ENCODE measurements around the gene GPR158. TPM values are rescaled to one million over a fixed set of nuclear protein-coding genes. Genes with fewer than 3 reads are reported as not detected.

Gene GPR158, protein sequence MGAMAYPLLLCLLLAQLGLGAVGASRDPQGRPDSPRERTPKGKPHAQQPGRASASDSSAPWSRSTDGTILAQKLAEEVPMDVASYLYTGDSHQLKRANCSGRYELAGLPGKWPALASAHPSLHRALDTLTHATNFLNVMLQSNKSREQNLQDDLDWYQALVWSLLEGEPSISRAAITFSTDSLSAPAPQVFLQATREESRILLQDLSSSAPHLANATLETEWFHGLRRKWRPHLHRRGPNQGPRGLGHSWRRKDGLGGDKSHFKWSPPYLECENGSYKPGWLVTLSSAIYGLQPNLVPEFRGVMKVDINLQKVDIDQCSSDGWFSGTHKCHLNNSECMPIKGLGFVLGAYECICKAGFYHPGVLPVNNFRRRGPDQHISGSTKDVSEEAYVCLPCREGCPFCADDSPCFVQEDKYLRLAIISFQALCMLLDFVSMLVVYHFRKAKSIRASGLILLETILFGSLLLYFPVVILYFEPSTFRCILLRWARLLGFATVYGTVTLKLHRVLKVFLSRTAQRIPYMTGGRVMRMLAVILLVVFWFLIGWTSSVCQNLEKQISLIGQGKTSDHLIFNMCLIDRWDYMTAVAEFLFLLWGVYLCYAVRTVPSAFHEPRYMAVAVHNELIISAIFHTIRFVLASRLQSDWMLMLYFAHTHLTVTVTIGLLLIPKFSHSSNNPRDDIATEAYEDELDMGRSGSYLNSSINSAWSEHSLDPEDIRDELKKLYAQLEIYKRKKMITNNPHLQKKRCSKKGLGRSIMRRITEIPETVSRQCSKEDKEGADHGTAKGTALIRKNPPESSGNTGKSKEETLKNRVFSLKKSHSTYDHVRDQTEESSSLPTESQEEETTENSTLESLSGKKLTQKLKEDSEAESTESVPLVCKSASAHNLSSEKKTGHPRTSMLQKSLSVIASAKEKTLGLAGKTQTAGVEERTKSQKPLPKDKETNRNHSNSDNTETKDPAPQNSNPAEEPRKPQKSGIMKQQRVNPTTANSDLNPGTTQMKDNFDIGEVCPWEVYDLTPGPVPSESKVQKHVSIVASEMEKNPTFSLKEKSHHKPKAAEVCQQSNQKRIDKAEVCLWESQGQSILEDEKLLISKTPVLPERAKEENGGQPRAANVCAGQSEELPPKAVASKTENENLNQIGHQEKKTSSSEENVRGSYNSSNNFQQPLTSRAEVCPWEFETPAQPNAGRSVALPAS (N-terminal part only)
- polyA plus RNA-seq (2012; ENCODE audit: insufficient read depth, insufficient read length, low read depth) = 3.9 TPM

DNA sequence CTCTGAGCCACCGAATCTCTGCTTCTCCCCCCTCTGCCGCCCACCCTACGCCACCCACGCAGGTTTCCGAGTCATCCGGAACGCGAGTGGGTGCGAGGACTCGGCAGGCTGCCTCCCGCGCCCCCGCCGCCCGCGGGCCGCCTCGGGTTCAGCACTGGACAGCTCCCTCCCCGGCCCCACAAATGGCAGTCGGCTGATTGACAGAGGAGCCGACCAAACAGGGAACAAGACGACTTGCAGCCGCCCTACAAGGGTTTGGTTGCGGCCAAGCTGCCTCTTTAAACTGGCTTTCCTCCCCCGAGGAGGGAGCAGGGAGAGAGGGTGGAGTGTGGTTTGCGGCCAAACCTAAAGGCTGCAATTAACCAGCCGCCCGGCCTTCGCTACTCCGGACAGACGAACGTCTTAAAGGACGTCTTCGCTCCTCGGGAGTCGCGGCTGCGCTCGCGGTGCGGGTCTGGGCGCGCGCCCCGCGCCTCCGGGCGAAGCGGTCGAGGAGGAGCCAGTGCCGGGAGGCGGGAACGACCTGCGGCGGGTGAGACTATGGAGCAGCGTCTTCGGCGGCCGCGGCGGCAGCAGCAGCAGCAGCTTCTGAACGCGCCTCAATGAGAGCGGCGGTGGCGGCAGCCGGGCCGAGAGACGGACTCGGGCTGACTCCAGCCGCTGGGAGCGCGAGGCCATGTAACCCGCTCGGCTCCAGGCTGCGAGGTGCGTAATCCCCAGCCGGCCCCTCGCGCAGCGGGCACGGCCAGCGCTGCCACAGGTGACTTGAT is at the start of gene GPR158:
TSS of gene GPR158 (plus strand) at position 541 of the 770 bp plus-strand sequence. CDS start 420 bp downstream, outside the sequence.
- H3K4me3 ChIP-seq (ENCODE audit: low read depth, low read length) = peak within 1 kb of the TSS; percentile 71

DNA sequence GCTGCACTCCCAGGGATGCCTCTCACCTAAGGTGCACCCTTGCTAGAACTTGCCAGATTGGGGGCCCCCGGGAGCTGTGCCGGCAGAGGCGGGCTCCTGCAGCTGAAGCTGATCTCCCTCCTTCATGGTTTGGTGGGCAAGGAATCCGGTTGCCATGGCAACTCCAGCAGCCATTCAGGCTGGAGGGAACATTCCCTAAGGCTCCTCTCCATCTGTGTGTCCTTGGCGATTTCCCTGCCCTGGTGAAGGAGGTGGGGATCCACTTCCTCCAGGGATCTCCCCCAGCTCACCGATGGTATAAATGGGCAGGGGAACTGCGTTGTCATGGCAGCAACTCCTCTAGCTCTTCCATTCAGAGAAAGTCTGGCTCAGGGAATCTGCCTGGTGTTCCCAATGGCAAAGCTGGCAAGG is 49.6 kb upstream of the GPR158 start:
- peak; percentile 41 for DNase-seq
- no peaks in the 10 kb centered on the region for H3K27me3 ChIP-seq
- no peak overlapping the region for H3K4me3 ChIP-seq (ENCODE audit: low read depth, low read length)
- no peaks in the 10 kb centered on the region for H3K36me3 ChIP-seq
- TF ChIP-seq, protein P1, sequence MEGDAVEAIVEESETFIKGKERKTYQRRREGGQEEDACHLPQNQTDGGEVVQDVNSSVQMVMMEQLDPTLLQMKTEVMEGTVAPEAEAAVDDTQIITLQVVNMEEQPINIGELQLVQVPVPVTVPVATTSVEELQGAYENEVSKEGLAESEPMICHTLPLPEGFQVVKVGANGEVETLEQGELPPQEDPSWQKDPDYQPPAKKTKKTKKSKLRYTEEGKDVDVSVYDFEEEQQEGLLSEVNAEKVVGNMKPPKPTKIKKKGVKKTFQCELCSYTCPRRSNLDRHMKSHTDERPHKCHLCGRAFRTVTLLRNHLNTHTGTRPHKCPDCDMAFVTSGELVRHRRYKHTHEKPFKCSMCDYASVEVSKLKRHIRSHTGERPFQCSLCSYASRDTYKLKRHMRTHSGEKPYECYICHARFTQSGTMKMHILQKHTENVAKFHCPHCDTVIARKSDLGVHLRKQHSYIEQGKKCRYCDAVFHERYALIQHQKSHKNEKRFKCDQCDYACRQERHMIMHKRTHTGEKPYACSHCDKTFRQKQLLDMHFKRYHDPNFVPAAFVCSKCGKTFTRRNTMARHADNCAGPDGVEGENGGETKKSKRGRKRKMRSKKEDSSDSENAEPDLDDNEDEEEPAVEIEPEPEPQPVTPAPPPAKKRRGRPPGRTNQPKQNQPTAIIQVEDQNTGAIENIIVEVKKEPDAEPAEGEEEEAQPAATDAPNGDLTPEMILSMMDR (IDR thresholded peaks at IDR 0.05; ENCODE audit: low read depth, low read length) = no peak
- no peaks in the 10 kb centered on the region for H3K4me1 ChIP-seq
- no peaks in the 10 kb centered on the region for H3K9me3 ChIP-seq

More for the DNA sequence above, at the start of gene GPR158:
- no peaks in the 10 kb centered on the region for H3K36me3 ChIP-seq
- no peaks in the 10 kb centered on the region for H3K9me3 ChIP-seq
- H3K27me3 ChIP-seq = peaks cover 43% of the 10 kb centered on the region
- no peaks in the 10 kb centered on the region; the same call in 1 of the 2 replicates for H3K4me1 ChIP-seq
- TF ChIP-seq, protein P1 (IDR thresholded peaks at IDR 0.05; ENCODE audit: low read depth, low read length) = no peak
- peak; percentile 81 for DNase-seq

DNA sequence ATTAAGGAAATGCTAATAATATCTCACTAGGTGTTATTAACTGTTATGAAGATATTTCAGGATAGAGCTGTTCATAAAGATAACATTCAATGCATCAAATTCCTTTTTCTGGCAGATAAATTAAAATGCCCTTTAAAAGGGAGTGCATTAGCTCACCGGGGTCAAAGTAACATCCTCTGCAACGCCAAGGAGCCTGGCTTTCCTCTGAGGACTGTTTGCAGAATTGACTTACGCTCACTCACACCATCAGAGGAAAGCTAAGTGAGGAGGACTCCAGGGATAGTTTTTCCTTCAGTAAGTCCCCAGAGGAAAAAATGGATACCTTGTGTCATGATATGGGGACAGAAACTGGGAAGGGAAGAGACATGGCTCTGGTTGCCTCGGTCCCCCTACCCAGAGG is 45.2 kb upstream of the GPR158 start:
- Histone ChIP-seq H3K4me3 (ENCODE audit: low read depth, low read length) (no peak overlapping the region), H3K36me3 (no peaks in the 10 kb centered on the region), H3K4me1 (no peaks in the 10 kb centered on the region), H3K27me3 (no peaks in the 10 kb centered on the region), H3K9me3 (no peaks in the 10 kb centered on the region)
- TF ChIP-seq, protein P1 (IDR thresholded peaks at IDR 0.05; ENCODE audit: low read depth, low read length) = no peak
- DNase-seq = no peak

DNA sequence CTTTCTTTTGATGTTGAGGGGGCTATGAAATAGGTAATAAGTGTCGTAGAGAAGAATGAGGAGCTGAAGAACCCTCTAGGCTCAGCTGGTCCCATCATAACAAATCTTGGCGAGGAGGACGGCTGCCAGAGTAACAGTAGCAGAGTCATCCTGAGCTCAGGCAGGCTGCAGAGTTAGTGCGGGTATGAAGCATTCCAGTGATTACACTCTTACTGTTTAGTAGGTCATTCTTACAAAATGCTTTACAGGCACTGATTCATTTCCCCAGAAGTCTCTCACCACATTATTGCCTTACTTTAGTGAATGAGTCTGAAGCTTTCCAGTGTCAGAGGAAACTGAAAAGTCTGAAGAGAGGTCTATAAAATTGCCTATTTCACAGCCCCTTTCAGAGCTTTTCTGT is 43.9 kb upstream of the GPR158 start:
- Histone ChIP-seq H3K36me3 (no peaks in the 10 kb centered on the region), H3K4me1 (no peaks in the 10 kb centered on the region), H3K4me3 (ENCODE audit: low read depth, low read length) (no peak overlapping the region), H3K27me3 (no peaks in the 10 kb centered on the region), H3K9me3 (no peaks in the 10 kb centered on the region)
- TF ChIP-seq, protein P1 (IDR thresholded peaks at IDR 0.05; ENCODE audit: low read depth, low read length) = no peak
- DNase-seq = no peak

DNA sequence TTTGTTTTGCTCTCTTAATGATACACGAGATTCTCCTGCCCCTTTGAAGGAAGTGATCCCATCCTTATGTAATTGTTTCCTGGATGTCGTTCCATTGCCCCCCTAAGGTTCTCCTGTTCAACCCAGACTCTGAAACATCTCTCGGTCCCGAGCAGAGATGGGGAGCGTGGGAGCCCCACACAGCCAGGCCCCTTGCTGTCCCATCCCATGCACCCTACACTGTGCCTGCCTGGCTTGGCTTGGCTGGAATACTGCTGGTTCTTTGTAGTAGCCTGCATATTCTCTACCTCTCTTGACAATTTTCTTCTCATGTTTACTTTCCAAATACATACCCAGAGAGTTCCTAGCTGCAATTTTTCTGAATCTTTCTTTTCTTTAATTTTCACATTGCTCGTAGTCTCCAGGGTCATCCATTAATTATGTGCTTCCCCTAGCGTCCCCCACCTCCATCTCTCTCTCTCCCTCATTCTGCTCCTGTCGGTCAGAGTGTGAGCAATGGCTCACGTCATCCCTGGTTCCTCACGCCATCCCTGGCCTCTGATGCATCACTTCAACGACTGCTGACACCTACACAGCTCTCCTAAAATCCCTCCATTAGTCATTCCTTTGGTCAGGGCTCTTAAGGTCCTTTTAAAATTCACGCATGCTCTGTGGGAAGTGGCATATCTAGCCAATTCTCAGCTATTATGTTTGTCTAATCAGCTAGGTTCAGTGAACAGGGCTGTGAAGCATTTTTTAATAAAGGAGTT is 32.5 kb upstream of the GPR158 start:
- Histone ChIP-seq H3K9me3 (no peaks in the 10 kb centered on the region), H3K36me3 (no peaks in the 10 kb centered on the region), H3K27me3 (no peaks in the 10 kb centered on the region), H3K4me1 (no peaks in the 10 kb centered on the region), H3K4me3 (ENCODE audit: low read depth, low read length) (no peak overlapping the region)
- TF ChIP-seq, protein P1 (IDR thresholded peaks at IDR 0.05; ENCODE audit: low read depth, low read length) = no peak
- no peak for DNase-seq

All from BE2C (cell line).